Globus pallidus (tissue), 1 donor: ENCODE measurements around the gene ACSBG1.

Experiments
- DNase-seq: peaks from one replicate; pipeline ENCODE4 v3.0.0-alpha.2; 2015; ENCODE audit warnings: low spot score

The ACSBG1 gene

GRCh38 chr15:78234515-78235040 lies at the start of gene ACSBG1:
TSS of gene ACSBG1 (minus strand) at chr15:78234565. CDS start at chr15:78234501, 64 bp downstream.
- DNase-seq, result no peak

GRCh38 chr15:78282324-78282723 lies 48.0 kb upstream of the ACSBG1 start:
- no peak for DNase-seq

GRCh38 chr15:78280319-78281072 lies 46.1 kb upstream of the ACSBG1 start:
- no peak for DNase-seq

- DNase-seq, result no peak
Observed at GRCh38 chr15:78276064-78276943, 41.9 kb upstream of the ACSBG1 start.

- DNase-seq, result no peak
Observed at GRCh38 chr15:78274994-78275393, 40.6 kb upstream of the ACSBG1 start.

GRCh38 chr15:78272776-78273175 lies 38.4 kb upstream of the ACSBG1 start:
- no peak for DNase-seq

GRCh38 chr15:78272316-78272715 lies 38.0 kb upstream of the ACSBG1 start:
- DNase-seq, result no peak

- DNase-seq, result no peak
Observed at GRCh38 chr15:78266806-78267205, 32.4 kb upstream of the ACSBG1 start.

- no peak for DNase-seq
Observed at GRCh38 chr15:78266229-78266628, 31.9 kb upstream of the ACSBG1 start.

GRCh38 chr15:78265752-78266224 lies 31.4 kb upstream of the ACSBG1 start:
- DNase-seq, result no peak

GRCh38 chr15:78265137-78265460 lies 30.7 kb upstream of the ACSBG1 start:
- DNase-seq, result no peak

GRCh38 chr15:78264304-78265136 lies 30.2 kb upstream of the ACSBG1 start, which contains the start of gene DNAJA4:
TSS of gene DNAJA4 (plus strand) at chr15:78264562. CDS start at chr15:78264764, 202 bp downstream.
- DNase-seq, result peak; percentile 56

- DNase-seq, result no peak
Observed at GRCh38 chr15:78263907-78264303, 29.5 kb upstream of the ACSBG1 start.

GRCh38 chr15:78263351-78263781 lies 29.0 kb upstream of the ACSBG1 start:
- DNase-seq, result no peak

- no peak for DNase-seq
Observed at GRCh38 chr15:78261062-78261461, 26.7 kb upstream of the ACSBG1 start.

- DNase-seq, result peak; percentile 59
Observed at GRCh38 chr15:78260489-78260888, 26.1 kb upstream of the ACSBG1 start.

- DNase-seq, result no peak
Observed at GRCh38 chr15:78259232-78259631, 24.9 kb upstream of the ACSBG1 start.

GRCh38 chr15:78257681-78258080 lies 23.3 kb upstream of the ACSBG1 start:
- DNase-seq, result peak; percentile 85

- no peak for DNase-seq
Observed at GRCh38 chr15:78256044-78256437, 21.7 kb upstream of the ACSBG1 start.

- DNase-seq, result no peak
Observed at GRCh38 chr15:78255421-78256043, 21.2 kb upstream of the ACSBG1 start.

GRCh38 chr15:78251136-78251535 lies 16.8 kb upstream of the ACSBG1 start:
- no peak for DNase-seq
